ENCODE results near the gene MREG.

The MREG gene

GRCh38 chr2:215918901-215919599 lies 94.3 kb downstream of the MREG start:
- no peak for DNase-seq (ENCODE audit: low read depth)

DNA sequence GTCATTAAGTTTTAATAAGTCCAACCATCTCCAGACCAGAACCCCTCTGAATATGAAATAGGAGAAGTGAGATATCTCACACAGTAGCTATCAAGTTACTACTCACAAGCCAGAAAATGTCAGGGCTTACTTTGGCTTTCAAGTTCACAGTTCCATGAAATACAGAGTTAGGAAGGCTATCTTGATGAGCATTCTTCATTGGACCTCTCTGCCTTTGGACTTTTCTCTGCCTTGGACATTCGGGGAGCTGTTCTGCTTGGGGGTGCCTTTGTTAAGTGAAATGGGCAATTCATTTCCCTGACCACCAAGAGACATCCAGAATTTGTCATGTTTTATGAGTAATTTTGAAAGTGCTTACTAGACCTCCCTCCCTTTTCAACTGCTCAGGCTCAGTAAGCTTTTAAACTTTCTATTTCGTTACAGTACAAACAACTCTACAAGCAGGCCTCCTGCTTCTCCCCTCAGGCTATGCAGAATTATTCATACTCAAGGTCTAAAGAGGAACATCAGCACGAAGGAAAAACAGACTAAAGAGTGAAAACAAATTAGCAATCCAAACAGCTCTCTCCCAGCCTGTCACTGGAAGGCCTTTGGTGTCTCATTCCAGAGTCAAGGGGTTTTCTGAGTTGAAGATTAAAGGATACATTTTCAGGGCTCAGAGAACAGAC lies 95.3 kb downstream of the MREG start:
- DNase-seq (ENCODE audit: low read depth), result no peak

GRCh38 chr2:215915441-215915840 lies 97.9 kb downstream of the MREG start:
- DNase-seq (ENCODE audit: low read depth), result no peak

- DNase-seq (ENCODE audit: low read depth), result no peak
These were observed 98.6 kb downstream of the MREG start for GRCh38 chr2:215914777-215915165.

- DNase-seq (ENCODE audit: low read depth), result no peak
These were observed 99.1 kb downstream of the MREG start for GRCh38 chr2:215914054-215914776.

GRCh38 chr2:215912299-215912842 lies 101.0 kb downstream of the MREG start:
- no peak for DNase-seq (ENCODE audit: low read depth)

- DNase-seq (ENCODE audit: low read depth), result no peak
These were observed 101.9 kb downstream of the MREG start for GRCh38 chr2:215911301-215912085.

GRCh38 chr2:215910180-215910579 lies 103.2 kb downstream of the MREG start:
- no peak for DNase-seq (ENCODE audit: low read depth)

DNA sequence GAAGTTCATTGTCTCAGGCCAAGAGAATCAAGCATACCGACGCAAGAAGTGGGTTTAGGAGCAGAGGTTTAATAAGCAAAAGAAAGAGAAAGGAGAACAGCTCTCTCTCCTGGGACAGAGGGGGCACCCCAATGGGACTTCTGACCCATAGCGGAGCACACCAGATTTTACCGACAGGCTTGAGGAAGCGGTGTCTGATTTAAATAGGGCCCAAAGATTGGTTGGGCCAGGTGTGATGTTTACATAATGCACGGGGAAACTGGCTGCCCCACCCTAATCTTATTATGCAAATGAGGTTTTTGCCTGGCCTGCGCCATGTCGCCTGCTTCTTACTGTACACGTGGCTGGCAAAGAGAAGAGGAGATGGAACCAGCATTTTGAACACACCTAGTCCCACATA lies 106.2 kb downstream of the MREG start:
- DNase-seq (ENCODE audit: low read depth), result no peak

DNA sequence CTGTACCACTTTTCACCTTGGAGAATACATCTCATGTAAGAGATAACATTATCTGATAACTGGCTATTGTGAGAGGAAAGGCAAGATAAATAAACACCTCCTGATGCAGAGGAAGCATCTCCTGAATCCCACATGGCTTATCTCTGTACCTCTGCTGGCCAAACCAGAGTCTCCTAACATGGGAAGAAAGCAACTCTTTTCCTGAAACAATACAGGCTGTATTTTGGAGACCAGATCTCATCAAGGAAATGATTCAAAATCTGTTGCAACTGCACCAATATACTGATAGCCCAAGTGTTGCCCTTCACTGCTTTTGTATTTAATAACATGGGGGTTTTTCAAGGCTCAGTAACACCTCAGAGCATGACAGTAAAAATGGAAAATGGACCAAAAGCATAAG lies 106.9 kb downstream of the MREG start:
- DNase-seq (ENCODE audit: low read depth), result no peak

DNA sequence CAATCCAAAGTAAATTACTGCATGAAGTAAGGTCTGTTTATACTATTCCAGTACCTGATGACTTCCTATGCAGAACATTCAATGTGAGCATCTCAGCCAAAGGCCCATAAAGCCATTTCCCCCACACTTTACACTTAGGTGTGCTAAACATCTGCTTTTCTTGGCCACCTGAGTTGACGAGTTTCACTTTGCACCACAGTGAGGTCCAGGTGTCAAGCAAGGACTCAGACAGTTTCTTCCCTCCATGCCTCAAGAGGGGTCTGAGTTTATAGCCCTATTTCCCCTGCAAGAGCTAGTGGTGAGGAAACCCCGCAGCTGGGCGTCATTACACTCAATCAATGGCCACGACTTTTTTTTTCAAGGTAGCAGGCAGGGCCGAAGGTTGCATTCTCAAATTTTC lies 107.7 kb downstream of the MREG start:
- no peak for DNase-seq (ENCODE audit: low read depth)

DNA sequence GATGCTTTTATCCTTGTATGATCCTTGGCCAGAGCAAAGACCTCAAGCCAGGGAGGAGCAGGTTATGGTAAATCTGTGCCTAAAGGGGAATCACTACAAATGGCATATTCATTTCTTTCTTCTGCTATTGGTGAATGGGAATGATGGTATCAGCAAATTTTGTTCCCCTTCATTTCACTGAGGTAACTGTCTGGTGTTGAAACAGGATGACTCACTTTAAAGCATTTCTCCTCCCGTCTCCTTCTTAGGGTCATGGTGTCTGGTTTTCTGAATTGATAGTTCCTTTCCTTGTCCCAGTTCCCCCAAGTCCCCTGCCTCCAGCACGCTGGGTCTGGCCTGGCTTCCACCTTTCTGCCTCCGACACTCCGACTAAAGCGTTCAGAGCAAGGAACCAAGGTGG lies 109.2 kb downstream of the MREG start:
- DNase-seq (ENCODE audit: low read depth), result no peak

GRCh38 chr2:215903203-215903602 lies 110.1 kb downstream of the MREG start:
- no peak for DNase-seq (ENCODE audit: low read depth)

DNA sequence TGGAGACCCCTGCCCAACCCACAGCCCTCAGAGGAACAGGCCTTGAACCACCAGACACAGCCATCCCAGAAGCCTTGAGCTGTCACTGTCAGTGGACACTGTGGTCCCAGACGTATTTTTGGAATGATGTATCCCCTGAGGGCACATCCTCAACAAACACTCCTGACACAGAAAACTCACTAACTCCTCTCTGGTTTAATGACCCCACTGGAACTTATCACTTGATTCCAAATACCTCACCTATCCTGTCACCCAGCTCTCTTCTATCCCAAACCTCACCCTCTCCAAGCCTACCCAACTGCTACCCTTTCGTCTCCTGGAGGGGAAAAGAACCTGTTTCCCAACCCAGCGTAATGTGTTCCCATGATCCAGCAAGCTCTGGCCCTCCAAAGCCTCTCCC lies 111.6 kb downstream of the MREG start:
- DNase-seq (ENCODE audit: low read depth), result no peak

GRCh38 chr2:215900843-215901242 lies 112.5 kb downstream of the MREG start:
- no peak for DNase-seq (ENCODE audit: low read depth)

- no peak for DNase-seq (ENCODE audit: low read depth)
These were observed 113.1 kb downstream of the MREG start for GRCh38 chr2:215900203-215900611.

- no peak for DNase-seq (ENCODE audit: low read depth)
These were observed 113.9 kb downstream of the MREG start for GRCh38 chr2:215899141-215900074.

- no peak for DNase-seq (ENCODE audit: low read depth)
These were observed 115.0 kb downstream of the MREG start for GRCh38 chr2:215898363-215898762.

DNA sequence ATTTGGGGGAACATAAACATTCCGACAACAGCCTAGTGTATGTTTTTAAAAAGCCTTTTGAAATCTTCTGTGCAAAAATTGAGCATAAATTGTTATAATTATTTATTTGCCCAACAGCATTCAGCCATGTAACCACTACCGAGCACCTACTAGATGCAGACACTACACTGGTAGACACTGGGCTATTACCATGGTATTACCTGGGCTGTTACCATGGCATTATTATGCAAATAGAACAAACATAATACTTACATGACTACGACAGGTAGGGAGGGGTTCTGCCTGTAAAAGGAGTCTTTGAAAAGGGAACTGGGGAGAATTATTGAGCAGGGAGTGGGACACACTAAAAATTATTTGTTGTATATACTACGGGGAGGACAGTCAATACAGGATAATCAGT lies 116.4 kb downstream of the MREG start:
- DNase-seq (ENCODE audit: low read depth), result no peak

GRCh38 chr2:215895330-215895729 lies 118.0 kb downstream of the MREG start:
- no peak for DNase-seq (ENCODE audit: low read depth)
